ENCODE measurements around the gene SPINK1.
"Not testable (repeated sequence)": the region's sequence is repeated elsewhere in the genome, so short reads cannot be mapped to it uniquely, and the experiment has no call there.

Gene SPINK1

DNA sequence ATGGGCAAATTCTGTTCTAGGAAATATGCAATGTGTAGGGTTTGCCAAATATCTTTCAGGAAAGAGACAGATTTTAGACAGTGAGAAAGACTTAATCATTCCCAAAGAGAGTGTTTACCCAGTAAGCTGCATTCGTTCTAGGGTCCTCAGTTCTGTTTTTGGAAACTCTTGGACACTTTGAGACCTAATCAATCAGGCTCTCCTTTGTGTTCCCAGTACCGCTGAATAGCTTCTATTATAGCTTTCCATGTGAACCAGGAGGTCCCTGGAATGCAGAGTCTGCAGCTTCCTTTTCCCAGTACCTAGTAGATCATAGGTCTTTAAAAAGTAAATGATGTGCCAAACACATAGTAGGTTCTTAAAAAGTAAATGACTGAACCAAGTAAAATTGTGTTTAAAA, 11.4 kb upstream of the SPINK1 start:
- H3K4me3 ChIP-seq (replicated peaks; ENCODE audit: low read depth, low read length) = no peak overlapping the region
- no peak for DNase-seq (ENCODE audit: extremely low read depth, low read depth)
- TF ChIP-seq, protein P1, sequence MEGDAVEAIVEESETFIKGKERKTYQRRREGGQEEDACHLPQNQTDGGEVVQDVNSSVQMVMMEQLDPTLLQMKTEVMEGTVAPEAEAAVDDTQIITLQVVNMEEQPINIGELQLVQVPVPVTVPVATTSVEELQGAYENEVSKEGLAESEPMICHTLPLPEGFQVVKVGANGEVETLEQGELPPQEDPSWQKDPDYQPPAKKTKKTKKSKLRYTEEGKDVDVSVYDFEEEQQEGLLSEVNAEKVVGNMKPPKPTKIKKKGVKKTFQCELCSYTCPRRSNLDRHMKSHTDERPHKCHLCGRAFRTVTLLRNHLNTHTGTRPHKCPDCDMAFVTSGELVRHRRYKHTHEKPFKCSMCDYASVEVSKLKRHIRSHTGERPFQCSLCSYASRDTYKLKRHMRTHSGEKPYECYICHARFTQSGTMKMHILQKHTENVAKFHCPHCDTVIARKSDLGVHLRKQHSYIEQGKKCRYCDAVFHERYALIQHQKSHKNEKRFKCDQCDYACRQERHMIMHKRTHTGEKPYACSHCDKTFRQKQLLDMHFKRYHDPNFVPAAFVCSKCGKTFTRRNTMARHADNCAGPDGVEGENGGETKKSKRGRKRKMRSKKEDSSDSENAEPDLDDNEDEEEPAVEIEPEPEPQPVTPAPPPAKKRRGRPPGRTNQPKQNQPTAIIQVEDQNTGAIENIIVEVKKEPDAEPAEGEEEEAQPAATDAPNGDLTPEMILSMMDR (IDR thresholded peaks at IDR 0.05; ENCODE audit: low read depth, low read length, missing control alignments) = no peak

DNA sequence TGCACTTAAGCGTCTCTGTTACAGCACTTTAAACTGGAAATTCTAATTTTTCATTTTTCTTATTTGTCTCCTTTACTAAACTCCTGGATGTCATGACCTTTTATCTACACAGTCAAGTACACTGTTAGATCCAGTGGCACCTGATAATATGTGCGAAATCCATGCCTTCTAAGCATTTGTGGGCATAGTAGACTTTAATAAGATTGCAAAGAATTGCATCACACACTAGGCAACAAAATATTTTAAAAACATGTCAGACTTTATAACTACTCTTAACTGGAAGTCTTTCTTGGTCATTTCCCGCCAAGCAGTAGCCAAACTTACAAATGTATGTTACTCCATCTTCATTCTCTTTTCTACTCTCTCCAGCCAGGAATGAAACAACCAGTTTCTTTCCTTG, 5.0 kb upstream of the SPINK1 start:
- TF ChIP-seq, protein P1 (IDR thresholded peaks at IDR 0.05; ENCODE audit: low read depth, low read length, missing control alignments) = no peak
- DNase-seq (ENCODE audit: extremely low read depth, low read depth) = no peak
- H3K4me3 ChIP-seq (replicated peaks; ENCODE audit: low read depth, low read length) = no peak overlapping the region

DNA sequence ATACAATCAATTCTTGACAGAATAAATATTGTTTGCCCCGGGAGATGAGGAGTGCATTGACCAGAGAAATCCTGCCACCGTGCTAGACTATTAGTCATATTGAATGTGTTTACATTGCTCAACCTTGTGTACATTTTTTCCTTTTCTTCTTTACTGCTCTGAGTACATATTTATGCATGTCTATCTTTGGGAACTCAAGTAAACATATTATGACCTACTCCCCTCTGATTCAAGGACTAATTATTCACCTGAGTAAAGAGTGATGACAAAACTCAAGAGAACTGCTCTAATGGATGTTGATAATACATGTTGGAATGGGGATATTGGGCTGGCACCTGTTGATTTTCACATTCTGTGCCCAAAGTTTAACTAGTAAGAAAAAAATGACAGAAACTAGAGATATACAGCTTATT, 3.9 kb upstream of the SPINK1 start:
- no peak overlapping the region for H3K4me3 ChIP-seq (replicated peaks; ENCODE audit: low read depth, low read length)
- DNase-seq (ENCODE audit: extremely low read depth, low read depth) = no peak
- TF ChIP-seq, protein P1 (IDR thresholded peaks at IDR 0.05; ENCODE audit: low read depth, low read length, missing control alignments) = no peak

DNA sequence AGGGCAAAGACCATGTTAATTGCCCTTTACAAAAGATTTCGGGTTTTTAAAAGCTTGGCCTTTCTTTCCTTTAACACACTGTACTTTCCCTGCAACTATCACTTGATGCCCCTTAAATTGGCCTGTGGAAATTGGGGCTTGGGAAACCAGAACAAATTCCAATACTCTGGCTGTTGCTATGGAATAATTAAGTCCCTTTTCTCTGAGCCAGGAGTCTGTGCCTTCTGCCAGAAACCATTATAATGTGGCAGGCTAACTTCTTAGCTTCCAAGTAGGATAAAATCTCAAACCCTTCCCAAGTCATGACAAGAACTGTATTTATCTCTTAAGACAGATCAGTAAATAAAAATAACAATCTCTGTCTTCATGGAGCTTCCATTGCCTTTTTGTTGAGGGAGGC, 1.1 kb upstream of the SPINK1 start:
- no peak overlapping the region for H3K4me3 ChIP-seq (replicated peaks; ENCODE audit: low read depth, low read length)
- DNase-seq (ENCODE audit: extremely low read depth, low read depth) = no peak
- TF ChIP-seq, protein P1 (IDR thresholded peaks at IDR 0.05; ENCODE audit: low read depth, low read length, missing control alignments) = no peak

DNA sequence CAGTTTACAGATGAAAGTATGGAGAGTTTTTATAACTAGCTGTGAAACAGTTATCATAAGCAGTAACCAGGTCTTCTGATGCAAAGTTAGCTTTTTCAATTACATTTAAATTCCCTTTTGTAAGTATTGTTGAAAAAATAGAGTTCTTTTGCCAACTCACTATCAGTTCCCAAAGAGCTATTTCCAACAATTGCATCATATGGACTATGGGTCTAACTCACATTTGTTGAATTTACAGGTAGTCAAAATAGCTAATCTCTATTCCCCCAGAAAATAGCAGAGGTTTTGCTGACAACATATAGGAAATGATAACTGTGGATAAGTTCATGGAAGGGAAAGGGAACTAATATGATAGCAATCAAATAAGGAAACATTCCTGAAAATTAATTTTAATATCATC, 1.4 kb downstream of the SPINK1 start:
- no peak overlapping the region for H3K4me3 ChIP-seq (replicated peaks; ENCODE audit: low read depth, low read length)
- TF ChIP-seq, protein P1 (IDR thresholded peaks at IDR 0.05; ENCODE audit: low read depth, low read length, missing control alignments) = no peak
- DNase-seq (ENCODE audit: extremely low read depth, low read depth) = no peak

DNA sequence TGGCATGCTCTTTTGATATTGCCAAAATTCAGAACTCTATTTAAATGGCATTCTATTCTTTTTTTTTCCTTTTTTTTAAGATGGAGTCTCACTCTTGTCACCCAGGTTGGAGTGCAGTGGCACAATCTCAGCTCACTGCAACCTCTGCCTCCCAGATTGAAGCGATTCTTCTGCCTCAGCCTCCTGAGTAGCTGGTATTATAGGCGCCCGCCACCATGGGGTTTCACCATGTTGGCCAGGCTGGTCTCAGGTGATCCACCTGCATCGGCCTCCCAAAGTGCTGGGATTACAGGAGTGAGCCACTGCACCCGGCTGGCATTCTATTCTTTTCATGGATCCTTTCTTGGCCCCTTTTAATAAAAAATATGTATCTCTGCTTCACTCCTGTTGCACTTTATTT, 4.5 kb downstream of the SPINK1 start:
- DNase-seq (ENCODE audit: extremely low read depth, low read depth); H3K4me3 ChIP-seq (replicated peaks; ENCODE audit: low read depth, low read length): not testable (repeated sequence)

DNA sequence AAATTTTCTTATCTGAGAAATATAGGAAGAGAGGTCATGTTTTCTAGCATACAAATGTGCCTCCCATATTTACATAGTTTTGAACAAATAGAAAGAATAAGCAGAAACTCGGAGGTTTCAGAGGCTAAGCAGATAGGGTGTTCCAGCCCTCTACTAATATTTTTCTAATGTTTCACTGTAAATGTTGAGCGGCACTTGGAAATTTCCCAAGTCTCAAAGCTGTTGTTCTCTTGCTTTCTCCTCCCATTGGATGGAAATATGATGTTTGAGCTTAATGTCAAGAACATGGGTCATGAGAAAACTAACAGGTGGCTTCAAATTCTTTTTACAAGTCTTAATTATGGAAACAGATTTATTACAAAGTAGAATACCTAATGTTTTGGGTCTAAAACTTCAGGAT, 5.1 kb downstream of the SPINK1 start:
- no peak overlapping the region for H3K4me3 ChIP-seq (replicated peaks; ENCODE audit: low read depth, low read length)
- TF ChIP-seq, protein P1 (IDR thresholded peaks at IDR 0.05; ENCODE audit: low read depth, low read length, missing control alignments) = no peak
- DNase-seq (ENCODE audit: extremely low read depth, low read depth) = no peak

Data from HFF-Myc (cell line).